HEK293 (cell line): ENCODE measurements around the gene HAND1.

Experiments used
- CTCF ChIA-PET: fragments of 350-600 bp; formaldehyde crosslinking; extraction: SDS; loops from one replicate; lab custom pipeline; 2021; ENCODE audit warnings: antibody characterized with exemption; lab: Yijun Ruan, JAX
- POLR2A ChIA-PET: fragments of 300-600 bp; formaldehyde crosslinking; extraction: SDS; loops from one replicate; lab custom pipeline; 2020; ENCODE audit warnings: antibody characterized with exemption, inconsistent platforms; lab: Yijun Ruan, JAX
- H3K27ac ChIP-seq: fragments of 200-500 bp; sonication (Bioruptor generic); 2 replicates; pipeline ENCODE4 v1.5.1; 2014; ENCODE audit warnings: low read depth, low read length, control low read depth, inconsistent platforms; ENCODE audit errors: extremely low read depth
- H3K36me3 ChIP-seq, 2 experiments: fragments of 200-500 bp in 1 of 2; sonication (Bioruptor generic) in 1 of 2; 1 replicate in 1 of 2; 2 replicates in 1 of 2; pipeline ENCODE4 v1.5.1; 2014 to 2017; ENCODE audit warnings: inconsistent platforms in 2 of 2, low read length in 2 of 2; ENCODE audit not compliant: control insufficient read depth in 2 of 2, insufficient read depth in 1 of 2
- H3K4me1 ChIP-seq: fragments of 200-500 bp; sonication (Bioruptor generic); 2 replicates; pipeline ENCODE4 v1.5.1; 2014; ENCODE audit warnings: mild to moderate bottlenecking, low read length, inconsistent platforms; ENCODE audit not compliant: control insufficient read depth, insufficient read depth
- H3K4me3 ChIP-seq: 2 replicates; pipeline ENCODE4 v1.5.1; 2011; ENCODE audit warnings: low read depth, mild to moderate bottlenecking, control low read depth, low read length, moderate library complexity
- H3K9me3 ChIP-seq: fragments of 200-500 bp; sonication (Bioruptor generic); 2 replicates; pipeline ENCODE4 v1.5.1; 2014; ENCODE audit warnings: low read depth, low read length, inconsistent platforms; ENCODE audit not compliant: control insufficient read depth, insufficient read depth
- GLIS2 ChIP-seq: fragments of 450-650 bp; formaldehyde crosslinking; IDR thresholded peaks from 2 replicates; pipeline ENCODE4 v1.5.1; 2016; ENCODE audit warnings: missing biosample characterization, missing genetic modification characterization
- PRDM6 ChIP-seq: fragments of 450-650 bp; formaldehyde crosslinking; IDR thresholded peaks from 2 replicates; pipeline ENCODE4 v1.5.1; 2017; ENCODE audit warnings: missing biosample characterization, missing genetic modification characterization
- SALL2 ChIP-seq: fragments of 450-650 bp; formaldehyde crosslinking; IDR thresholded peaks from 2 replicates; pipeline ENCODE4 v1.5.0; 2017; ENCODE audit warnings: missing biosample characterization, mild to moderate bottlenecking, missing genetic modification characterization, borderline replicate concordance
- ZBTB49 ChIP-seq: fragments of 450-650 bp; formaldehyde crosslinking; IDR thresholded peaks from 2 replicates; pipeline ENCODE4 v1.5.1; 2016; ENCODE audit warnings: missing biosample characterization, missing genetic modification characterization, low read depth
- ZFP69B ChIP-seq: fragments of 450-650 bp; formaldehyde crosslinking; IDR thresholded peaks from 2 replicates; pipeline ENCODE4 v1.5.1; 2016; ENCODE audit warnings: missing biosample characterization, missing genetic modification characterization
- ZNF155 ChIP-seq: fragments of 450-650 bp; formaldehyde crosslinking; IDR thresholded peaks from 2 replicates; pipeline ENCODE4 v1.5.1; 2016; ENCODE audit warnings: missing biosample characterization, missing genetic modification characterization
- ZNF157 ChIP-seq: fragments of 450-650 bp; formaldehyde crosslinking; IDR thresholded peaks from 2 replicates; pipeline ENCODE4 v1.5.1; 2016; ENCODE audit warnings: missing biosample characterization, missing genetic modification characterization
- ZNF19 ChIP-seq: fragments of 450-650 bp; formaldehyde crosslinking; IDR thresholded peaks from 2 replicates; pipeline ENCODE4; 2016; ENCODE audit warnings: missing biosample characterization, missing genetic modification characterization, low read depth
- ZNF2 ChIP-seq: fragments of 450-650 bp; formaldehyde crosslinking; IDR thresholded peaks from 2 replicates; pipeline ENCODE4 v1.5.1; 2016; ENCODE audit warnings: missing biosample characterization, missing genetic modification characterization
- ZNF221 ChIP-seq: fragments of 450-650 bp; formaldehyde crosslinking; IDR thresholded peaks from 2 replicates; pipeline ENCODE4 v1.5.1; 2017; ENCODE audit warnings: missing biosample characterization, missing genetic modification characterization, borderline replicate concordance
- ZNF23 ChIP-seq: fragments of 450-650 bp; formaldehyde crosslinking; IDR thresholded peaks from 2 replicates; pipeline ENCODE4 v1.5.1; 2016; ENCODE audit warnings: missing biosample characterization, missing genetic modification characterization, borderline replicate concordance
- ZNF248 ChIP-seq: fragments of 450-650 bp; formaldehyde crosslinking; IDR thresholded peaks from 2 replicates; pipeline ENCODE4 v1.5.1; 2017; ENCODE audit warnings: missing biosample characterization, missing genetic modification characterization
- ZNF26 ChIP-seq: fragments of 450-650 bp; formaldehyde crosslinking; IDR thresholded peaks from 2 replicates; pipeline ENCODE4 v1.5.1; 2016; ENCODE audit warnings: missing biosample characterization, missing genetic modification characterization
- ZNF324 ChIP-seq: fragments of 450-650 bp; formaldehyde crosslinking; IDR thresholded peaks from 2 replicates; pipeline ENCODE4 v1.5.1; 2016; ENCODE audit warnings: missing biosample characterization, missing genetic modification characterization
- ZNF610 ChIP-seq: fragments of 450-650 bp; formaldehyde crosslinking; IDR thresholded peaks from 2 replicates; pipeline ENCODE4 v1.5.1; 2016; ENCODE audit warnings: missing biosample characterization, missing genetic modification characterization, borderline replicate concordance
- ZNF707 ChIP-seq: fragments of 450-650 bp; formaldehyde crosslinking; IDR thresholded peaks from 2 replicates; pipeline ENCODE4 v1.5.1; 2016; ENCODE audit warnings: missing biosample characterization, missing genetic modification characterization
- ZNF747 ChIP-seq: fragments of 450-650 bp; formaldehyde crosslinking; IDR thresholded peaks from 2 replicates; pipeline ENCODE4 v1.5.1; 2016; ENCODE audit warnings: missing biosample characterization, missing genetic modification characterization

The HAND1 gene

GRCh38 chr5:154485850-154486426 is 7.9 kb upstream of the HAND1 start (continued):
- no peak for TF ChIP-seq PRDM6 (tag by site-specific recombination)

- H3K4me1 ChIP-seq: peaks cover 20% of the 10 kb centered on the region
- no peaks in the 10 kb centered on the region for H3K36me3 ChIP-seq
- POLR2A ChIA-PET: no interaction called here
- no peak overlapping the region for H3K27ac ChIP-seq
- TF ChIP-seq PRDM6 (tag by site-specific recombination): peak; percentile 71
- TF ChIP-seq ZNF324: no peak
- H3K9me3 ChIP-seq: no peaks in the 10 kb centered on the region
- H3K4me3 ChIP-seq: no peak overlapping the region
- CTCF ChIA-PET: interaction anchor here (1.1 kb wide), 1 partner anchor 36 kb away, joined by 3 read pairs; no protein-coding TSS in a partner anchor
These were observed 7.1 kb upstream of the HAND1 start for GRCh38 chr5:154485096-154485491.

GRCh38 chr5:154484393-154485095 is 6.5 kb upstream of the HAND1 start:
- Histone ChIP-seq H3K4me3 (no peak overlapping the region), H3K36me3 (no peaks in the 10 kb centered on the region), H3K27ac (no peak overlapping the region), H3K9me3 (no peaks in the 10 kb centered on the region), H3K4me1 (peaks cover 20% of the 10 kb centered on the region)
- ChIA-PET CTCF (interaction anchor here (1.1 to 1.3 kb wide), 2 partner anchors 16 to 36 kb away, joined by 3 to 6 read pairs; no protein-coding TSS in a partner anchor), POLR2A (no interaction called here)
- no peak for TF ChIP-seq ZNF157
- TF ChIP-seq ZNF2 (tag by site-specific recombination): no peak
- TF ChIP-seq ZNF248 (tag by site-specific recombination): no peak
- no peak for TF ChIP-seq ZNF707 (tag by site-specific recombination)
- no peak for TF ChIP-seq ZNF221 (tag by site-specific recombination)
- no peak for TF ChIP-seq ZFP69B
- TF ChIP-seq ZNF19 (tag by site-specific recombination): no peak
- no peak for TF ChIP-seq ZBTB49
- no peak for TF ChIP-seq SALL2 (tag by site-specific recombination)
- no peak for TF ChIP-seq ZNF23 (tag by site-specific recombination)
- no peak for TF ChIP-seq GLIS2 (tag by site-specific recombination)
- TF ChIP-seq ZNF747 (tag by site-specific recombination): no peak
- TF ChIP-seq ZNF26: no peak
- no peak for TF ChIP-seq ZNF610
- TF ChIP-seq ZNF155 (tag by site-specific recombination): no peak
